HG03439 (cell line): ENCODE data around the gene CD79A.

ENCODE experiments used
- ATAC-seq: cut with Tn5 transposase; IDR thresholded peaks from one replicate; pipeline ENCODE4 v1.9.1; 2021; ENCODE audit warnings: mild to moderate bottlenecking, moderate library complexity; ENCODE audit not compliant: unreplicated experiment

The CD79A gene

DNA sequence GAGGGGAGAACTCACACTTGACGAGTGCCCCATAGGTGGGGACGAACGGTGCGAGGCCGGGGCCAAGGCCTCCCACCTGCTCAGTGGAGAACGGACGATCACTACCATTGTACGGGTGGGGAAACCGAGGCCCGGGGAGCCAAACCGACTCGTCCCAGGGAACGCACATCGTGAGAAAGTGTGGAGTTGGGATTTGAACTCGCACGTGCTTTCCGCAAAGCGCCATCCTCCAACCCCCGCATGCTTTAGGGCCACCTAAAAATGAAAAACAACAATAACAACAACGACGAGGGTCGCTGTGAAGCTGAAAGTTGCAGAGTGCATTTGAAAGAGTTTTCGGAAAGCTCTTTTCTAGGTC is 6.4 kb downstream of the CD79A start:
- no peak for ATAC-seq

DNA sequence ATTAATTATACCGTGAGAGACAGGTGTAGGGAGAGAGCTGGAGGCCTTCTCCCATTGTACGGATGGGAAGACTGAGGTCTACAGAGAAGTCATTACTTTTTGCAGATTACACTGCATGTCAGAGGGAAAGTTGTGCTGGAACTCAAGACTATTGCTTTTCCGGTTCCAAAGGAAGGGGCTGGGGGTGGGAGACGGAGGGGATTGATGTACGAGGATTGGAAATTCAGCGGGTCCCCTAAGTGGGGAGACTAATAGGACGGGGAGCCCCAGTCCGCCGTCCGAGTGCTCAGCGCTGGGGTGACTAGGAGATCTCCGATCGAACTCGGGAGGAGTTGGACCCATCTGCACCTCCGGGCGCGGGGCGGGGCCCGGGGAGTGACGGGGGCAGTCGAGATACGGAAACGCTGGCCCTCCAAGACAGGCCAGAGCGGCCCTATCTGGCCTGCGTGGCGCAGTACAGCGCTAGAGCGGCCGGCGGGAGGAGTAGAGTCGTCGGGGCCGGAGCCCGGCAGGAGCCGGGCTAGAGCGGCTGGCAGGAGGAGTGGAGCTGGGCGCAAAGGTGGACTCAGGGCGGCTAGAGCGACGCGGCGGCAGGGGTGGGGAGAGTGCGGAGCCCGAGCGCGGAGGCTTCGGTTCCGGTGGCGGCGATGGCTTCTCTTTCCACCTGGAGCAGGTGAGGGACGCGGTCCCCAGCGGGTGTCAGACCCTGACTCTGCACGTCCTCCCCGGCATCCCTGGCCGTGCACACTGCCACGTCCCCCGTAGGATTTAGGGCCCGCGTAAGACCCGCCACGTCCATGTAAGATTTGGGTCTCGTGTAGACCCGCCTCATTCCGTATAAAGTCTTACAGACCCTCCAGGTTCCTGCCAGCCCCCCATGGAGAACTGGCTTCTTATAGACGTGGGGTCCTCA is 7.0 kb downstream of the CD79A start:
- ATAC-seq = peak; percentile 75

DNA sequence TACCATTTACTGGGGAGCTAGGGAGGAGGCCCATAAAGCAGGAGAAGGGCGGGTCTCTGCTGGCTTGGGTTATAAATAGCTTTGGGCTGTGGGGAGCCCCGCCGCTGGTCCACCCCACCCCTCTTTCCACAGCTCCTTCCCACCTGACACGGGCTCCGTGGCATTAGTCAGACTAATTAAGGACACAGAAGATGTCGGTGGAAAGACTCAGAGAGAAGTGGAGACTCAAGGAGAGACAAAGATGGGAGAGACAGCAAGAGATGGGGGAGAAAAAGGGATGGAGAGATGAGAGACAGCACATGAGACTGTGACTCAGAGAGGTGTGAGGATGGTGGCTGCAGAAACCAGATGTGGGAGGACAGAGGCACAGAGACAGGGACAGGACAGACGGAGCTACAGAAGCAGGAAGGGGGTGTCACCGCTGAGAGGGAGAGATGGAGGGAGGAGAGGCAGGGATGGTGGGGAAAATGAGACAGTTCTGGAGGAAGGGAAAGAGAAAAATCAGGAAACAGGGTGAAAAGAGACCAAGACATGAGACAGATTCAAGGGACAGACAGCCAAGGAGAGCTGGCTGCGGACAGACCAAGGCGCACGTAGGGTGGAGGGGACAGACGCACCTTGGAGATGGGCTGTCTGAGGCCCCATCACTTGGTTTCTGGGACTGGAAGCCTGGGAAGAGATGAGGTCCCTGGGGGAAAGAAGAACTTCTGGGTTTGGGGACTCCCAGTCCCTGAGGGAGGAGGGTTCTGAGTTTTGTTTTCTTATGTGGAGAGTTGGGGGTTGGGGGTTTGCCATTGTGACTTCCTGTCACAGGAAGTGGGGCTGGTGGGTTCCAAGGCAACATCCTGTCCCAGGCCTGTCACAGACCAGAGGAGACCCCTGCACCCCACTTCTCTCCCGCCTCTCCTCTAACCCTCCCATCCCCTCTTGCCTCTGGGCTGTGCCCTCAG is 10.0 kb downstream of the CD79A start:
- no peak for ATAC-seq

GRCh38 chr19:41887711-41888382 is 10.8 kb downstream of the CD79A start:
- ATAC-seq = no peak

- no peak for ATAC-seq
These were observed 11.8 kb downstream of the CD79A start for GRCh38 chr19:41888926-41889325.

GRCh38 chr19:41889896-41890295 is 12.8 kb downstream of the CD79A start:
- no peak for ATAC-seq

GRCh38 chr19:41890936-41891335 is 13.9 kb downstream of the CD79A start:
- ATAC-seq = no peak

GRCh38 chr19:41892173-41892902 is 15.3 kb downstream of the CD79A start:
- no peak for ATAC-seq

DNA sequence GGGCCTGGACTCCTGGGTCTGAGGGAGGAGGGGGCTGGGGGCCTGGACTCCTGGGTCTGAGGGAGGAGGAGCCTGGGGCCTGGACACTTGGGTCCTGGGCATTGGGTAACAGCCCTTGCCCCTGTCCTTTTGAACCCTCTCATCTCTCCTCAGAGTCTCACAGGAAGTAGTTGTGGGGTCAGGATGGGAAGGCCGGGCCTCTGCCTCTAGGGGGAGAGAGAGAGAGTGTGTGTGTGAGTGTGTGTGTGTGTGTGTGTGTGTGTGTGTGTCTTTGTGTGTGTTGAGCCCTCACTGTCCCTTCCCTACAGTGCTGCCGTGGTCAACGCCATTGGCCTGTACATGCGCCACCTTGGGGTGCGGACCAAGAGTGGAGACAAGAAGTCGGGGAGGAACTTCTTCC is 16.8 kb downstream of the CD79A start:
- no peak for ATAC-seq

- no peak for ATAC-seq
These were observed 17.3 kb downstream of the CD79A start for GRCh38 chr19:41894350-41894749.

- no peak for ATAC-seq
These were observed 18.9 kb downstream of the CD79A start for GRCh38 chr19:41895745-41896580.

- no peak for ATAC-seq
These were observed 19.5 kb downstream of the CD79A start for GRCh38 chr19:41896581-41896942.

GRCh38 chr19:41897181-41897580 is 20.1 kb downstream of the CD79A start:
- no peak for ATAC-seq

DNA sequence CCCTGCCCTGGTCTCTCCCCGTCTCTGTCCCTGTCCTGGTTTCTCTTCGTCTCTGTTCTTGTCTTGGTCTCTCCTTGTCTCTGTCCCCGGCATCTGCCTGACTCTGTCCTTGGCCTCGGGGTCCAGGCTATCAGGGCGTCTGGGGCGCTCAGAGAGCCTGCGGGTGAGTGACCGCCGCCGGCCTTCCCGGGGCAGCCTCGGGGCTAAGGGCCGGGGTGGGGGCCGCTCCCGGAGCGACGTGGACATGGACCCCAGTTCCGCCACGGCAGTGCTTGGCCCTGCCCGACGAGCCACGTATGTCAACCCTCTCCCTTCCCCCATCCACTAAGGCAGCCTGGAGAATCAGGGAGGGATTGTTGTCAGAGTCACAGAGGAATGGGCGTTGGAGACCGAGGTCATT is 20.7 kb downstream of the CD79A start:
- no peak for ATAC-seq

DNA sequence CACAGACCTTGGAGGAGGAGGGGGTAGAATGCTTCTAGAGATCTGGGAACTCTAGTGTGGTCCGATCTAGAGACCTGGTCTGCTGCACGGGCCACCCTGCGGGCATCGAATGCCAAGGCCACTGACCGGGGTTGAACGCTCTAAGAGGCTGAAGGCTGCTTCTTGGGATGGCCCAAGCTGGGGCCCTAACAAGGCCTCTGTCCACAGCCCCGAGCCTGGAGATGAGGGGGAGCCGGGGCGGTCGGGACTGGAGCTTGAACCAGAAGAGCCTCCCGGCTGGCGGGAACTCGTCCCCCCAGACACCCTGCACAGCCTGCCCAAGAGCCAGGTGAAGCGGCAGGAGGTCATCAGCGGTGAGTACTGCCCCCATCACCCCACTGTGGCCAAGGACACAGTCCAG is 21.2 kb downstream of the CD79A start:
- no peak for ATAC-seq

- ATAC-seq = no peak
These were observed 24.8 kb downstream of the CD79A start for GRCh38 chr19:41901707-41902360.

DNA sequence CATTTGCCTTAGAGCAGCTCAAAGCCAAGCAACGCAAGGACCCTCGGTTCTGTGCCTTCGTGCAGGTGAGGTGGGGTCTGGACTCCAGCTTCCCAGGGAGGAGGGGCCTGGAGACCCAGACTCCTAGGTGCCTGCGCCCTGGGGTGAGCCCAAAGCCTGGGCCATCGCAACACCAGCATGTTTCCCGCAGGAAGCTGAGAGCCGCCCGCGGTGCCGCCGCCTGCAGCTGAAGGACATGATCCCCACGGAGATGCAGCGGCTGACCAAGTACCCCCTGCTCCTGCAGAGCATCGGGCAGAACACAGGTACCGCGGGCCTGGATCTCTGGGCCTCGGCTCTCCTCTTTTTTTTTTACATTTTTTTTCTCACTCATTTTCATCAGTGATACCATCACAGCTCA is 25.5 kb downstream of the CD79A start:
- no peak for ATAC-seq

DNA sequence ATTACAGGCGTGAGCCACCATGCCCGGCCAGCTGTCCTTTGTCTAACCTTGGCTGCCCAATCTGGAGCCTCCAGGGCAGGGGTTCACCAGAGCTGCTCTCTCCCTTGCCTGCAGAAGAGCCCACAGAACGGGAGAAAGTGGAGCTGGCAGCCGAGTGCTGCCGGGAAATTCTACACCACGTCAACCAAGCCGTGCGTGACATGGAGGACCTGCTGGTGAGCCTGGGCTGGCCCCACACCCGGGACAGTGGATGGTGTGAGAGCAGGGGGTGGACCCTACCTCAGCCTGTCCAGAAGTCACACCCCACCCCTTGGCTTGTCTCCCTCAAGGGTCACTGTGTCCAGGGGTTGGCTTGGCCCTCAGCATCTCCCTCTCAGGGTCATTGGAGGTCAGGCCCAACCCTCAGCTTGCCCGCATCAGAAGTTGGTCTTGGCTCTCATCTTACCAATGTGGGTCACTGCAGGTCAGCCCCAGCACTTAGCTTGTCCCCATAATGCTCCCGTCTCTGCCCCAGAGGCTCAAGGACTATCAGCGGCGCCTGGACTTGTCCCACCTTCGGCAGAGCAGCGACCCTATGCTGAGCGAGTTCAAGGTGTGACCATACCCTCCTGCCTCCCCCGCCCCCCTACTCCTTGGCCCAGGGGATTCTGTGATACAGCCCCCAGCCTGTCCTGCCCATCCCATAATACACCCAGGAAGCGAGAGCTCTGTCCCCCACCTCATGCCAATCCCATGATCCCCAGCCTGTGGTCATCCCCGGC is 26.3 kb downstream of the CD79A start:
- no peak for ATAC-seq
